ENCODE measurements around the gene DNAH1.

- TF ChIP-seq, protein P1, sequence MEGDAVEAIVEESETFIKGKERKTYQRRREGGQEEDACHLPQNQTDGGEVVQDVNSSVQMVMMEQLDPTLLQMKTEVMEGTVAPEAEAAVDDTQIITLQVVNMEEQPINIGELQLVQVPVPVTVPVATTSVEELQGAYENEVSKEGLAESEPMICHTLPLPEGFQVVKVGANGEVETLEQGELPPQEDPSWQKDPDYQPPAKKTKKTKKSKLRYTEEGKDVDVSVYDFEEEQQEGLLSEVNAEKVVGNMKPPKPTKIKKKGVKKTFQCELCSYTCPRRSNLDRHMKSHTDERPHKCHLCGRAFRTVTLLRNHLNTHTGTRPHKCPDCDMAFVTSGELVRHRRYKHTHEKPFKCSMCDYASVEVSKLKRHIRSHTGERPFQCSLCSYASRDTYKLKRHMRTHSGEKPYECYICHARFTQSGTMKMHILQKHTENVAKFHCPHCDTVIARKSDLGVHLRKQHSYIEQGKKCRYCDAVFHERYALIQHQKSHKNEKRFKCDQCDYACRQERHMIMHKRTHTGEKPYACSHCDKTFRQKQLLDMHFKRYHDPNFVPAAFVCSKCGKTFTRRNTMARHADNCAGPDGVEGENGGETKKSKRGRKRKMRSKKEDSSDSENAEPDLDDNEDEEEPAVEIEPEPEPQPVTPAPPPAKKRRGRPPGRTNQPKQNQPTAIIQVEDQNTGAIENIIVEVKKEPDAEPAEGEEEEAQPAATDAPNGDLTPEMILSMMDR (IDR thresholded peaks at IDR 0.05): no peak
- TF ChIP-seq POLR2A (IDR thresholded peaks at IDR 0.05) (no peak), POLR2AphosphoS5 (IDR thresholded peaks at IDR 0.05) (no peak)
Measured at GRCh38 chr3:52354676-52355075, 38.6 kb downstream of the DNAH1 start.
